SU-DHL-6 (cell line): ENCODE data around the gene PUM1.
"Not testable (repeated sequence)": the region's sequence is repeated elsewhere in the genome, so short reads cannot be mapped to it uniquely, and the experiment has no call there.

Experiments
- CTCF ChIP-seq: fragments of 200-600 bp; sonication (generic); IDR thresholded peaks from one replicate; pipeline ENCODE4 v1.5.1; 2017; ENCODE audit warnings: antibody characterized with exemption, mild to moderate bottlenecking, low read length, moderate library complexity; ENCODE audit not compliant: insufficient read depth, poor library complexity, severe bottlenecking
- EZH2phosphoT487 ChIP-seq: fragments of 200-600 bp; sonication (generic), shearing (Covaris generic); conservative IDR thresholded peaks from 2 replicates; pipeline ENCODE4 v1.6.1; 2018; ENCODE audit warnings: mild to moderate bottlenecking, antibody characterized with exemption, low read length, moderate library complexity, mixed read lengths

DNA sequence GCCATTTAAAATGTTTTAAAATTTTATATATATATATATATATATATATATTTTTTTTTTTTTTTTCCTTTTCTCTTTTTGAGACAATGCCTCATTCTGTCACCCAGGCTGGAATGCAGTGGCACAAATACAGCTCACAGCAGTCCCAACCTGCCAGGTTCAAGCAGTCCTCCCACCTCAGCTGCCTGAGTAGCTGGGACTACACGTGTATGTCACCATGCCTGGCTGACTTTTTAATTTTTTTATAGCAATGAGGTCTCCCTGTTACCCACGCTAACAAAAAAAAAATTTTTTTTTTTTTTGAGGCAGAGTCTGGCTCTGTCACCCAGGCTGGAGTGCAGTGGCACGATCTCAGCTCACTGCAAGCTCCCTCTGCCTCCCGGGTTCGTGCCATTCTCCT is 26.6 kb downstream of the PUM1 start:
- TF ChIP-seq CTCF, EZH2phosphoT487: not testable (repeated sequence)
